Esophagus muscularis mucosa (tissue), 4 donors: Measurements from ENCODE around the gene ZC3H7B. TPM values are rescaled to one million over a fixed set of nuclear protein-coding genes. Genes with fewer than 3 reads are reported as not detected.

Experiments used
- DNase-seq: peaks from one replicate; pipeline ENCODE4 v3.0.0-alpha.2; 2017; ENCODE audit errors: extremely low spot score
- H3K27ac ChIP-seq, 4 donors: fragments of 200-600 bp; sonication (generic); replicated peaks in 1 of 4; 1 replicate in 3 of 4; 2 replicates in 1 of 4; pipeline ENCODE4 v1.5.1; 2016 to 2019; ENCODE audit warnings: mild to moderate bottlenecking in 1 of 4
- H3K27me3 ChIP-seq, 4 donors: fragments of 200-600 bp; sonication (generic); one replicate each; pipeline versions ENCODE4 v1.5.1 to v1.6.0; 2016 to 2019
- H3K36me3 ChIP-seq, 4 donors: fragments of 200-600 bp; sonication (generic); one replicate each; pipeline ENCODE4 v1.5.1; 2016 to 2019
- H3K4me1 ChIP-seq, 4 donors: fragments of 200-600 bp; sonication (generic); one replicate each; pipeline ENCODE4 v1.5.1; 2016 to 2019
- H3K4me3 ChIP-seq, 4 donors: fragments of 200-600 bp; sonication (generic); 1 replicate in 2 of 4; 2 replicates in 2 of 4; pipeline ENCODE4 v1.5.1; 2016 to 2019; ENCODE audit warnings: mild to moderate bottlenecking in 4 of 4, moderate library complexity in 1 of 4
- H3K9me3 ChIP-seq, 4 donors: fragments of 200-600 bp; sonication (generic); 1 replicate in 3 of 4; 2 replicates in 1 of 4; pipeline ENCODE4 v1.5.1; 2016 to 2019
- CTCF ChIP-seq, 3 experiments: fragments of 200-600 bp in 2 of 3; fragments of 450-650 bp in 1 of 3; sonication (generic) in 2 of 3; IDR thresholded peaks; one replicate each; pipeline ENCODE4 v1.5.1; 2017 to 2019; ENCODE audit warnings: antibody characterized with exemption in 3 of 3, mild to moderate bottlenecking in 2 of 3, moderate library complexity in 1 of 3
- EP300 ChIP-seq: sonication (generic); formaldehyde crosslinking; IDR thresholded peaks from one replicate; pipeline ENCODE4 v1.6.1; 2017; ENCODE audit warnings: antibody characterized with exemption
- POLR2A ChIP-seq: fragments of 450-650 bp; IDR thresholded peaks from one replicate; pipeline ENCODE4 v1.6.1; 2017; ENCODE audit warnings: antibody characterized with exemption, moderate library complexity, mild to moderate bottlenecking, low read depth
- POLR2AphosphoS5 ChIP-seq, 2 donors: sonication (generic); formaldehyde crosslinking; IDR thresholded peaks; one replicate each; pipeline ENCODE4 v1.6.1; 2017; ENCODE audit warnings: antibody characterized with exemption in 2 of 2
- WGBS: methylation state at CpG from one replicate; pipeline ENCODE4 v1.1.5; 2018; 5-methylcytosine and 5-hydroxymethylcytosine counted together
- intact Hi-C: fragments of 100-400 bp; cut with DNase I; formaldehyde crosslinking; loops from one replicate; pipeline ENCODE4 v1.15.1; 2023
- total RNA-seq, 4 donors: library from RNA; depleted of rRNA; stranded (reverse); fragments of >200 nt; gene quantifications; one replicate each; pipeline versions ENCODE4 v1.1.0 to v1.2.1, GENCODE V29; 2016

The ZC3H7B gene, protein sequence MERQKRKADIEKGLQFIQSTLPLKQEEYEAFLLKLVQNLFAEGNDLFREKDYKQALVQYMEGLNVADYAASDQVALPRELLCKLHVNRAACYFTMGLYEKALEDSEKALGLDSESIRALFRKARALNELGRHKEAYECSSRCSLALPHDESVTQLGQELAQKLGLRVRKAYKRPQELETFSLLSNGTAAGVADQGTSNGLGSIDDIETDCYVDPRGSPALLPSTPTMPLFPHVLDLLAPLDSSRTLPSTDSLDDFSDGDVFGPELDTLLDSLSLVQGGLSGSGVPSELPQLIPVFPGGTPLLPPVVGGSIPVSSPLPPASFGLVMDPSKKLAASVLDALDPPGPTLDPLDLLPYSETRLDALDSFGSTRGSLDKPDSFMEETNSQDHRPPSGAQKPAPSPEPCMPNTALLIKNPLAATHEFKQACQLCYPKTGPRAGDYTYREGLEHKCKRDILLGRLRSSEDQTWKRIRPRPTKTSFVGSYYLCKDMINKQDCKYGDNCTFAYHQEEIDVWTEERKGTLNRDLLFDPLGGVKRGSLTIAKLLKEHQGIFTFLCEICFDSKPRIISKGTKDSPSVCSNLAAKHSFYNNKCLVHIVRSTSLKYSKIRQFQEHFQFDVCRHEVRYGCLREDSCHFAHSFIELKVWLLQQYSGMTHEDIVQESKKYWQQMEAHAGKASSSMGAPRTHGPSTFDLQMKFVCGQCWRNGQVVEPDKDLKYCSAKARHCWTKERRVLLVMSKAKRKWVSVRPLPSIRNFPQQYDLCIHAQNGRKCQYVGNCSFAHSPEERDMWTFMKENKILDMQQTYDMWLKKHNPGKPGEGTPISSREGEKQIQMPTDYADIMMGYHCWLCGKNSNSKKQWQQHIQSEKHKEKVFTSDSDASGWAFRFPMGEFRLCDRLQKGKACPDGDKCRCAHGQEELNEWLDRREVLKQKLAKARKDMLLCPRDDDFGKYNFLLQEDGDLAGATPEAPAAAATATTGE
- total RNA-seq, result 10 to 100 TPM; 39.9 to 72.2 (median 54.3) TPM

- H3K4me1 ChIP-seq, result peaks cover 12 to 44% (median 40%) of the 10 kb centered on the region in 4 donors
- peak within 1 kb of the TSS; percentile 73 to 99 (median 92) for H3K4me3 ChIP-seq
- no peaks in the 10 kb centered on the region for H3K27me3 ChIP-seq
- WGBS, result 0% methylated on average over 10 of the region's 74 CpGs
- peaks cover 0 to 9% (median 0%) of the 10 kb centered on the region in 4 donors for H3K36me3 ChIP-seq
- no peak for DNase-seq
- H3K9me3 ChIP-seq, result no peaks in the 10 kb centered on the region
- intact Hi-C loops, result loop anchor here (5.0 to 10.0 kb wide), 3 partner anchors 66 to 223 kb away; no protein-coding TSS in a partner anchor
- H3K27ac ChIP-seq, result peak within 1 kb of the TSS; percentile 88 to 93 (median 88)
- TF ChIP-seq CTCF (IDR thresholded peaks at IDR 0.05) (peak; percentile 42 to 76 (median 50)), POLR2AphosphoS5 (IDR thresholded peaks at IDR 0.05) (peak; percentile 68 to 73), EP300 (no peak), POLR2A (no peak)
These were observed at the start of gene ZC3H7B for GRCh38 chr22:41301085-41302020. ZC3H7B (plus strand) TSS chr22:41301525; CDS start chr22:41320661, 19,136 bp downstream.

DNA sequence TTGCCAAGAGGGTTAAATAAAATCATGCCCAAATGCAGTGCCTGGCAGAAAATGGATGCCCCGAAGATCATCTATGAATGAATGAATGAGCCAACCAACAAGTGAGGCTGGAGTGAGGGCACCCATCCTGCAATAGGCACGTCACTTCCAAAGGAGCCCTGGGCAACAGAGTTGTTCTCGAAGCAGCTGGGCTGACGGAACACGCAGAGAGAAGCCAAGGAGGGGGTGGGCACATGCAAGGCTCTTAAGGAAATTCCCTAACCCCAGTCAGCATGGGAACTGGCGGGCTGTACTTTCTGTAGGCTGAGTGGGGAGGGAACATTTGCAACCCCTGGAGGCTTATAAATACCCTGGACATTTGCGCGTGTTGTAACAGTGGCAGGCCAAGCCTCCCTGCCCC, 49.0 kb upstream of the ZC3H7B start:
- intact Hi-C loops, result no loop called here
- no peaks in the 10 kb centered on the region for H3K9me3 ChIP-seq
- no peak for TF ChIP-seq CTCF (IDR thresholded peaks at IDR 0.05)
- H3K27me3 ChIP-seq, result no peaks in the 10 kb centered on the region
- peaks cover 0 to 7% (median 4%) of the 10 kb centered on the region in 4 donors for H3K4me1 ChIP-seq
- peaks cover 76 to 100% (median 98%) of the 10 kb centered on the region in 4 donors for H3K36me3 ChIP-seq
- no peak overlapping the region for H3K27ac ChIP-seq
- 95% methylated on average over 8 of the region's 8 CpGs for whole genome bisulfite sequencing
- H3K4me3 ChIP-seq, result no peak overlapping the region
- DNase-seq, result no peak

- TF ChIP-seq CTCF (IDR thresholded peaks at IDR 0.05) (no peak), POLR2AphosphoS5 (IDR thresholded peaks at IDR 0.05) (no peak), EP300 (no peak), POLR2A (no peak)
- Histone ChIP-seq H3K4me1 (peaks cover 0 to 7% (median 3%) of the 10 kb centered on the region in 4 donors), H3K36me3 (peaks cover 73 to 100% (median 94%) of the 10 kb centered on the region in 4 donors), H3K27ac (no peak overlapping the region), H3K4me3 (no peak overlapping the region), H3K9me3 (no peaks in the 10 kb centered on the region), H3K27me3 (no peaks in the 10 kb centered on the region)
- WGBS, result 89% methylated on average over 7 of the region's 7 CpGs
- intact Hi-C loops, result no loop called here
- no peak for DNase-seq
These were observed 47.1 kb upstream of the ZC3H7B start for GRCh38 chr22:41254230-41254629.
